ENCODE measurements around the gene ETF1. TPM values are rescaled to one million over a fixed set of nuclear protein-coding genes. Genes with fewer than 3 reads are reported as not detected.
A peak's percentile ranks its signal among the peaks of the same experiment; 100 is the strongest.

Gene ETF1
- total RNA-seq, 1 donor from 2014 or later = 116 TPM

- peak overlapping the region; percentile 99 for H3K27ac Mint-ChIP-seq
- peak overlapping the region; percentile 87 for H2AFZ ChIP-seq (replicated peaks)
- H3K27ac ChIP-seq = peak overlapping the region; percentile 80
- peaks cover 23% of the 10 kb centered on the region for H3F3A ChIP-seq (ENCODE audit: low read depth)
- H3K4me1 Mint-ChIP-seq = peaks cover 37% of the 10 kb centered on the region
- H3K4me2 ChIP-seq = peak overlapping the region; percentile 91
- peak overlapping the region; percentile 88 for H3K4me3 ChIP-seq
- no peaks in the 10 kb centered on the region for H3K9me3 ChIP-seq (ENCODE audit: low read depth)
- H3K9me3 Mint-ChIP-seq = no peaks in the 10 kb centered on the region
- no peaks in the 10 kb centered on the region for H3K27me3 ChIP-seq
- no peak for DNase-seq (ENCODE audit: low spot score)
- TF ChIP-seq CTCF (IDR thresholded peaks at IDR 0.05) (no peak), EZH2phosphoT487 (IDR thresholded peaks at IDR 0.05) (no peak), EZH2 (IDR thresholded peaks at IDR 0.05) (no peak)
- peak overlapping the region; percentile 100 for H3K4me3 Mint-ChIP-seq
- H4K20me1 ChIP-seq (ENCODE audit: low read depth) = peaks cover 49% of the 10 kb centered on the region
- H3K36me3 Mint-ChIP-seq = no peaks in the 10 kb centered on the region
- peaks cover 97% of the 10 kb centered on the region for H3K79me2 ChIP-seq (ENCODE audit: low read depth)
- H3K4me1 ChIP-seq = peaks cover 25% of the 10 kb centered on the region
- no peaks in the 10 kb centered on the region for H3K36me3 ChIP-seq
- H3K9ac ChIP-seq = peak overlapping the region; percentile 91
- H3K27me3 Mint-ChIP-seq (ENCODE audit: insufficient read depth, low read depth) = peaks cover 2% of the 10 kb centered on the region
Observed at GRCh38 chr5:138543730-138544104, 681 bp upstream of the ETF1 start.

- Histone ChIP-seq H3K27ac (peak overlapping the region; percentile 92), H3F3A (ENCODE audit: low read depth) (peaks cover 23% of the 10 kb centered on the region), H3K79me2 (ENCODE audit: low read depth) (peaks cover 97% of the 10 kb centered on the region), H3K9ac (peak overlapping the region; percentile 99), H3K36me3 (no peaks in the 10 kb centered on the region), H3K27me3 (no peaks in the 10 kb centered on the region), H4K20me1 (ENCODE audit: low read depth) (peaks cover 57% of the 10 kb centered on the region), H2AFZ (replicated peaks) (peak overlapping the region; percentile 79), H3K9me3 (ENCODE audit: low read depth) (no peaks in the 10 kb centered on the region), H3K4me2 (peak overlapping the region; percentile 98), H3K4me3 (peak overlapping the region; percentile 88), H3K4me1 (peaks cover 25% of the 10 kb centered on the region)
- peak; percentile 4 for DNase-seq (ENCODE audit: low spot score)
- peak overlapping the region; percentile 100 for H3K4me3 Mint-ChIP-seq
- no peaks in the 10 kb centered on the region for H3K36me3 Mint-ChIP-seq
- peaks cover 2% of the 10 kb centered on the region for H3K27me3 Mint-ChIP-seq (ENCODE audit: insufficient read depth, low read depth)
- H3K4me1 Mint-ChIP-seq = peaks cover 33% of the 10 kb centered on the region
- TF ChIP-seq CTCF (IDR thresholded peaks at IDR 0.05) (no peak), EZH2 (IDR thresholded peaks at IDR 0.05) (no peak), EZH2phosphoT487 (IDR thresholded peaks at IDR 0.05) (no peak)
- no peaks in the 10 kb centered on the region for H3K9me3 Mint-ChIP-seq
- peak overlapping the region; percentile 98 for H3K27ac Mint-ChIP-seq
Observed at GRCh38 chr5:138542180-138542955, 668 bp downstream of the ETF1 start.

GRCh38 chr5:138541511-138542179, 1.4 kb downstream of the ETF1 start:
- H3K4me1 ChIP-seq = peaks cover 25% of the 10 kb centered on the region
- DNase-seq (ENCODE audit: low spot score) = no peak
- H3K4me3 ChIP-seq = peak overlapping the region; percentile 88
- H3K36me3 ChIP-seq = no peaks in the 10 kb centered on the region
- H3K36me3 Mint-ChIP-seq = peaks cover 2% of the 10 kb centered on the region
- H3F3A ChIP-seq (ENCODE audit: low read depth) = peaks cover 26% of the 10 kb centered on the region
- H3K4me1 Mint-ChIP-seq = peaks cover 33% of the 10 kb centered on the region
- TF ChIP-seq CTCF (IDR thresholded peaks at IDR 0.05) (no peak), EZH2 (IDR thresholded peaks at IDR 0.05) (no peak), EZH2phosphoT487 (IDR thresholded peaks at IDR 0.05) (no peak)
- peak overlapping the region; percentile 100 for H3K4me3 Mint-ChIP-seq
- no peak overlapping the region for H3K27ac ChIP-seq
- H3K27me3 ChIP-seq = no peaks in the 10 kb centered on the region
- peaks cover 64% of the 10 kb centered on the region for H4K20me1 ChIP-seq (ENCODE audit: low read depth)
- H3K79me2 ChIP-seq (ENCODE audit: low read depth) = peaks cover 97% of the 10 kb centered on the region
- no peak overlapping the region for H2AFZ ChIP-seq (replicated peaks)
- H3K9me3 ChIP-seq (ENCODE audit: low read depth) = no peaks in the 10 kb centered on the region
- peaks cover 2% of the 10 kb centered on the region for H3K27me3 Mint-ChIP-seq (ENCODE audit: insufficient read depth, low read depth)
- H3K9ac ChIP-seq = peak overlapping the region; percentile 99
- no peaks in the 10 kb centered on the region for H3K9me3 Mint-ChIP-seq
- H3K4me2 ChIP-seq = peak overlapping the region; percentile 98
- peak overlapping the region; percentile 98 for H3K27ac Mint-ChIP-seq
